ENCODE results near the gene CADPS2. TPM values are rescaled to one million over a fixed set of nuclear protein-coding genes. Genes with fewer than 3 reads are reported as not detected.
A peak's percentile ranks its signal among the peaks of the same experiment; 100 is the strongest.
"Not testable (repeated sequence)": the region's sequence is repeated elsewhere in the genome, so short reads cannot be mapped to it uniquely, and the experiment has no call there.

Gene CADPS2
- total RNA-seq, 1 donor from 2014 or later: 12.0 TPM

DNA sequence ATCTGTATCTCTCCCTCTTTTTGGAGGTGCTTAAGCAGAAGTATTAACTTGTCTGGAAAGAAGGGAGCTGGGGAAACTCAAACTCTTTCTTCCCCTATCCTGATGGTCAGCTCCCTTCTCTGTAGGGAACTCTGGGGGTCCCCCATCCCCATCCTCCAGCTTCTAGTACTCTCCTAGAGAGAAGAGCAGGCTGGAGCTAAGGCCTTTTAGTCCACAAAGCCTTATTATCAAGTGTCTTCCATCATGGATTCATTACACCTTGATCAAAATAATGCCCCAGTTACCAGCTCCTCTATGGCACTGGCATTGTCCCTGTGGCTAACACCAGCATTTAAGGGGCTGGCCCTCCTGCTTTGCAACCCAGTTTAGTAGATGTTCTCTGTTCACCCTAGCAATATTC lies 35.7 kb downstream of the CADPS2 start:
- no peak for DNase-seq (ENCODE audit: low spot score)

DNA sequence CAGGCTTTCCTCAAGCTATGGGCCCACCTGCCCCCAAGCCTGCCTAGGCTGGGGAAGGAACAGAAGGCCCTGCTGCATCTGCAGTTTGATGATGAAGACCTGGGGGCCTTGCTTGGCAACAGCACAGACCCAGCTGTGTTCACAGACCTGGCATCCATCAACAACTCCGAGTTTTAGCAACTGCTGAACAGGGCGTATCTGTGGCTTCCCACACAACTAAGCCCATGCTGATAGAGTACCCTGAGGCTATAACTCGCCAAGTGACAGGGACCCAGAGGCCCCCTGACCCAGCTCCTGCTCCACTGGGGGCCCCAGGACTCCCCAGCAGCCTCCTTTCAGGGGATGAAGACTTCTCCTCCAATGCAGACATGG lies 36.3 kb downstream of the CADPS2 start:
- no peak for DNase-seq (ENCODE audit: low spot score)

DNA sequence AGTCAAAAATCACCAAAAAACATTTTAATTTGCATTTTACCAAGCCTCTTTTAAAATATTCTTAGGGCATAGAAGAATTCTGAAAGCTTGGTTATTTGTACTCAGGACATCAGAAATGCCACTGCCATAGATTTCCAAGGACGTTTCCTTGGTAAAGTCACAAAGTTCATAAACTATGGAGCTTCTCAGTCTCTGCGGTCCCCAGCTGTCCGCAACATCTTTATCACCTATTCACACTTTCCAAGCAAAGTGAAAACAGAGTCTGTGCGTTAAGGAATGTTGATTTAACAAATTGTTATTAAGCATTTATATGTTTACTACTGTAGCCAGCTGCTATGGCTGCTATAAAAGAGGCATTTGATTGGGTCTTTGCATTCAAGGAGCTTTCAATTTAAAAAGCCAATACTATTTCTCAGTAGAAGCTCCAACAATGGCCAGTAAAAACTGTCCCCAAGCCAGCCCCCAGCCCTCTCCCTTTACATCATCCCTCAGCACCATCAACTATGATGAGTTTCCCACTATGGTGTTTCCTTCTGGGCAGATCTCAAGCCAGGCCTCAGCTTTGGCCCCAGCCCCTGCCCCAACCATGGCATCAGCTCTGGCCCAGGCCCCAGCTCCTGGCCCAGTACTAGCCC lies 36.8 kb downstream of the CADPS2 start:
- no peak for DNase-seq (ENCODE audit: low spot score)

DNA sequence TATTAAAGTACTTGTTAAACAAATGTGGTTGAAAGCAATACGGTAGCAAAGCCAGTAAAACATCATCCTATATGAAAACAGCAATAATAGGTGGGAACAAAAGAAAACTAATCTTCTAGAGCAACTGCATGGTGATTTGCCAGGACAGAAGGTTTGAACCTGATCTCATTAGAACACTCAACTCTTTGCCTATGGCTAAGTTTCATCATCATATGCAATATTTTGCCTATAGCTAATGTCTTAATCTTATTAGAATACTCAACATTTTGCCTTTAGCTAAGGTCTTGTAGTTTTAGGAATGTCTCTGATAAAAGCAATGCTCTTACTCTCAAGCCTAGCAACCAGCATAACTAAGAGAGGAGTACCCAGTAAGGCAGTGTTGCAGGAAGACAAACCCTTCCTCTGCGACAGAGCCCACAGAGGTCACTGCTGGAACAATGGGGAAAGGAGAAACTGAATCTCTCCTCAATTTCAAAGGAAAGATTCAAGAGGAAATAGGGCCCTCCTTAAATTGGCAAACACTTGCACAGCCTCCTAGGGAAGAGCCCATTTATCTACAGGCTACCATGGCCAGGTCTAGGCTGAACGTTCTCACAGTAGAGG lies 38.3 kb downstream of the CADPS2 start:
- no peak for DNase-seq (ENCODE audit: low spot score)

DNA sequence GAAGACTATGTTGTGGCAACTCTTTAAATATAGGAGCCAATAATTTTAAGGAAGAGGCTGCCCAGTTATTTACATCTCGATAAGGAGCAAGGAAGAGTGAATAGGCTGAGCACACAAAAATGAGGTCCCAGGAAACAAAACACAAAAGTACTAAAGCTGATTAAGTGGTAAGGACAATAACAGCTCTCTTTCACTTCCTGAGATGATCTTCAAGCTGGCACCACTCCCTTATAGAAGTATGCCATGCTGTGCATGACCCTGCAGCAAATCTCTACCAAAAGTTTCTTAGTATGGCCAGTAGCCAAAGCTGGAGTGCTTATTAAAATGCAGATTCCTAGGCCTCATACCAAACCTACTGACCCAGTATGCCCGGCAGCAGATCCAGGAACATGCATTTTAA lies 39.7 kb downstream of the CADPS2 start:
- DNase-seq (ENCODE audit: low spot score): no peak

DNA sequence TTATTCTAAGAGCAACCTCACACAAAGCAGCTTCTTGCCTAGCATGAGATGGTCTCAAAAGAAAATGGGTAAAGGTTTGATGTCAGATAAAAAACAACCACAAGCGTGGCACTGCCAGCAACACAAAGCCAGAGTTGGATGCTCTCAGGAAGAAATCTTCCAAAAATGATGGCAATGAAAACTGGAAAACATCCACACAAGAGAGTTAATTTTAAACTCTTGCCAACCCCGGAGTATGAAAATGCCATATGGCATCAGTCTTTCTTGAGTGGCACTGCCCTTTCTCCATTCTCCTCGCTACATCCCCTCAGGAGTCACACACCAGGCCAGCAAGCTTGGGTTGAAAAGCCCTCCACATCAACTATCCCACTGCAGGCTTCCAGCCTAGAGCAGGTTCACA lies 41.0 kb downstream of the CADPS2 start:
- DNase-seq (ENCODE audit: low spot score): no peak

DNA sequence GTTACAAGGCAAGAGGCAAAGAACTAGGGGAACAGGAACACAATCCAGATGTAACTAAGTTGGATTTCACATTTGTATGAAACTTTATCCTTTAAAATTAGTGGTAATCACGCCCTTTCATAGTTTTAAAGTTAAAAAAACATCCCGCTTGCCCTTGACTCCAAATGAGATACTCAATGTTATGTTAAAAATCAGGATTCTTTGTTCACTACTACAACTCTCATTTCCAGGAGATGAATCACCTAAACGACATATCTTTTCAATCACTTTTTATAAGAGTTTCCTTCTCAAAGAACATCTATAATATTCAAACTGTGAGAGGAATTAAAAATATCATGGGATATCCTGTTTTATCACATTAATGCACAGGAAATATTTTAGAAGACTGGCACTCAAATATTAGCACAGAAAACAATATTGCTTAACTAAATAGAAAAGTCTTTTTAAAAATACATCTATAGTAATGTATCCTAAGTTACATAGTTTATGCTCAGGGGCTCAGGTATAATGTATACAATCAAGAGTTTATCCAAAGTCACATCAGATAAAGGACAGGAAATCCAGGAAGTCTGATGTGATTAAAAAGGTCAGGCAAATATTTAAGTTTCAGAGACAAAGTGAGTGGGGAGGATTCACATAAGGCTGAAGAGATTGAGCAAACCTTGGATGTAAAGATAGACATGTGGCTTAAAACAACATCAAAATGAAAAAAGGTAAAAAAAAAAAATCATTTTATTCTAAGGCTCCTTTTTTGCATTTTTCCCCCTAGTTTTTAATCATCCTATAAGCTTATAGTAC lies 41.9 kb downstream of the CADPS2 start:
- no peak for DNase-seq (ENCODE audit: low spot score)

DNA sequence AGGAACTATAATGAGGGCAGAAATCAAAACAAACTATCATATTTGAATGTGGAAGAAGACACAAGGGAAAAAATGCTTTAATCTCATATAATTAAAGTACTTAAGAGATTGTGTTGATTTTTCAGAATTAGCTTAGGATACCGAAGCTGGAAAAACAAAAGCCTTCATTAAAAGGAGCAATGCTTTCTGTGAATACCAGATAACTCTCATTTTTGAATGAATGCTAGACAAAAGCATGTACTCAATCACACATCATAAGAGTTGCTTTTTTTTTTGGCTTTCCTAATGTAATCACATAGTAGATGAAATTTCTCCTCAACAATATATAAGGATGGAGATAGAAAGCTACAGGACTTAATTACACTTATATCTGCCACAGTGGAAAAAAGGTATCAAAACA lies 43.3 kb downstream of the CADPS2 start:
- no peak for DNase-seq (ENCODE audit: low spot score)

DNA sequence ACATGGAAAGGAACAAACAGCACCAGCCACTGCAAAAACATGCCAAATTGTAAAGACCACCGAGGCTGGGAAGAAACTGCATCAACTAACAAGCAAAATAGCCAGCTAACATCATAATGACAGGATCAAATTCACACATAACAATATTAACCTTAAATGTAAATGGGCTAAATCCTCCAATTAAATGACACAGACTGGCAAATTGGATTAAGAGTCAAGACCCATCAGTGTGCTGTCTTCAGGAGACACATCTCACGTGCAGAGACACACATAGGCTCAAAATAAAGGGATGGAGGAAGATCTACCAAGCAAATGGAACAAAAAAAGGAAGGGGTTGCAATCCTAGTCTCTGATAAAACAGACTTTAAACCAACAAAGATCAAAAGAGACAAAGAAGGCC lies 50.0 kb downstream of the CADPS2 start:
- not testable (repeated sequence) for DNase-seq (ENCODE audit: low spot score)

DNA sequence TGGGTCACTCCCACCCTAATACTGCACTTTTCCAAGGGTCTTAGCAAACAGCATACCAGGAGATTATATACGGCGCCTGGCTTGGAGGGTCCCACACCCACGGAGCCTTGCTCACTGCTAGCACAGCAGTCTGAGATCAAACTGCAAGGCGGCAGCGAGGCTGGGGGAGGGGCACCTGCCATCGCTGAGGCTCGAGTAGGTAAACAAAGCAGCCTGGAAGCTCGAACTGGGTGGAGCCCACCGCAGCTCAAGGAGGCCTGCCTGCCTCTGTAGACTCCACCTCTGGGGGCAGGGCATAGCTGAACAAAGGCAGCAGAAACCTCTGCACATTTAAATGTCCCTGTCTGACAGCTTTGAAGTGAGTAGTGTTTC lies 51.7 kb downstream of the CADPS2 start:
- DNase-seq (ENCODE audit: low spot score): not testable (repeated sequence)

DNA sequence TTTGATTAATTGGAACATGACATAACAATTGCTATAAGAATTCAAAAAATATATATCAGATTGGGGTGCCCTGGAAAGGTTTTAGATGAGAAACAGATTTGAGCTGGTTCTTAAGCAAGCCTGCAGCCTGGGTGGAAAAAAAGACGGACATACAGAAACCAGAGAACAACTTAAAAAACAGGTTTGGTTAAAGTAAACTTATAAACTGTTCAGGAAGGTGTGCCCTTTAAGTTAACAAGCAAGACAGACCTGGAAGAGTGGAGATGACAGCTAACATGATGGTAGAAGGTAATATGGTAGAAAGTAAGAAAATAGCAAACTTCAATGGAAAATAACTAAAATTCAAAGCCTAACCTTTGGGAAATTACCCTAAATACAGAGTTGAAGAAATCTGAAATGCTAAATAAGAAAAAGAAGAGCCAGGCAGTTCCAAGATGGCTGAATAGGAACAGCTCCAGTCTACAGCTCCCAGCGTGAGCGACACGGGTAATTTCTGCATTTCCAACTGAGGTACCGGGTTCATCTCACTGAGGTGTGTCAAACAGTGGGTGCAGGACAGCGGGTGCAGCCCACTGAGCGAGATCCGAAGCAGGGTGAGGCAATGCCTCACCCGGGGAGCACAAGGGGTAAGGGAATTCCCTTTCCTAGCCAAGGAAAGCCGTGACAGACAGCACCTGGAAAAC lies 52.2 kb downstream of the CADPS2 start:
- DNase-seq (ENCODE audit: low spot score): no peak

DNA sequence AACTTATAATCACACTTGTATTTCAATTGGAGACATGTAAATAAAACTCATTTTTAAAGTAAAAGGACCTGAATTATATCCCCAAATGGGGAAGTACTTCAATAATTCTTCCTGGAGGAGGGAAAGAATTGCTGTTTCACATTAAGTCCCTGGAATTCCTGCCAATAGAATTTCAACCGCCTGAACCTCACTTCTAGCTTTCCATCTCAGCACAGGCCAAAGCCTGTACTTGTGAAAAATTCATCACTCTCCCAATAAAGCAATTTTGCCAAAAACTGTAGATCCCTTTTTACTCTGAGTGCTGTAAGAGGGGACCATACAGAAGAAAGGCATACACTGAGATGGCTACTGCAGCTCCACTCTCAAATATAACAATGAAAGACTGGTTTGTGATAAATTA lies 54.8 kb downstream of the CADPS2 start:
- no peak for DNase-seq (ENCODE audit: low spot score)

DNA sequence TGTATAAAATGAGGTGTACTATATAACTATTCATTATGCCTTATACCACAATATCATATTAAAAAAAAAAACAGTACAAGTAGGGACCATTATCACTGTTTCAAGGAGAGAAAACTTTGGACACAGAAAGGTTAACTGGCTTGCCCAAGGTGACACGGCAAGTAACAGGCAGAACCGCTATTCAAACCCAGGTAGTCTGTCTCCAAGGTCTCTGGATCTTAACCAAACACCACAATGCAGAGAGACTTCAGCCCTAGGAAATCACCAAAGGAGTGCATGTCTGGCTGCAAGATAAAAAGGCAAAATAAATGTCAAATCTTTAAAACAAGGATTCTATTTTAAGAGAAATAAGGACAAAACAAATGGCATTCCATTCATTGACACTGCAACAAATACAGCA lies 56.3 kb downstream of the CADPS2 start:
- DNase-seq (ENCODE audit: low spot score): no peak

DNA sequence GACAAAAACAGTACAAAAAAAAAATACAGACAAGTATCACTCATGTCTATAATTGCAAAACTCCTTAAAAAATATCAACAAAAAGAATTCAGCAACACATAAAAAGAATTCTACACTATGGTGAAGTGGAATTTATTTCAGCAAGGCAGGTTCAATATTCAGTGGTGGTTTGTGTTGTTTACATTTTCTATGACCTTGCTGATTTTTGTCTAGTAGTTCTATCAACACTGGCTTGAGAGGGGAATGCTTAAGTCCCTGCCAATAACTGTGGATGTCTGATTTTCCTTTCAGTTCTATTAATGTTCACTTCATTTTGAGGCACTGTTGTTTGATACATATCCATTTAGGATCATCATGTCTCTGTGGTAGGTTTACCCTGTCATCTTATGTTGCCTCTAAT lies 58.5 kb downstream of the CADPS2 start:
- no peak for DNase-seq (ENCODE audit: low spot score)

DNA sequence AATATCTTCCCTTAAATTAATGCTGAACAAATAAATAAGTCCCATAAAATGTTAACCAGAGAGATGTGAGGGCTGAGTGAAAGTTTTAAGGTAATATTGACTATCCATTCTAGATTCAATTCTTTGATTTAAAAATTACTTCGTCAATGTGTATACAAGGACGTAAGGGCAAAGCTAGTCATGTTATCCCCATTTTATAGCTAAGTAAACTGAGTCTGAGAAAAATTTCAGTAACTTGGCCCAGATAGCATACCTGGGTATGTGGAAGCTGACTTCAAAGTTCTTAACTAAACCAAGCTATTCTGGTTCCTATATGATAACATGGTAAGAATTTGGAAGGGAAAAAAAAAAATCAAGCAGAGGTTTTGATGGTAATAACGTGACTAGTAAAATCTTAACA lies 72.4 kb downstream of the CADPS2 start:
- DNase-seq (ENCODE audit: low spot score): no peak

DNA sequence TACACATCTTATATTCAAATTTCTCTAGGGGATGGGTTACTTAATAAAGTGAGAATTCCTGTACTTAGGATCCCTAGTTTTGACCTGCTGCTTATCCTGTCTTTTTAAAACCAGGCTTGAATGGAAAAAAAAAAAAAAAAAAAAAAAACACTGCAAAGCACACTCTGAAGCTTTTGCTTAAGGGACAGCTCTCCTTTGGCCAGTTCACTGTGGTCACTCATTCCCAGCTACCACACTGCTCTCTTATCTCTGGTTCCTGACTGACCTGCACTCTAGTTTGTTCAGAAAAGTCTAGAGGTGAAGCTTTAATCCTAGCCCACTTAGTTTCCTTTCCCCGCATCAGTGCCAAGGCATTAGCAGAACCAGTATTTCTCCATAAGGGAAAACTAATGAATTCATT lies 82.4 kb downstream of the CADPS2 start:
- no peak for DNase-seq (ENCODE audit: low spot score)

DNA sequence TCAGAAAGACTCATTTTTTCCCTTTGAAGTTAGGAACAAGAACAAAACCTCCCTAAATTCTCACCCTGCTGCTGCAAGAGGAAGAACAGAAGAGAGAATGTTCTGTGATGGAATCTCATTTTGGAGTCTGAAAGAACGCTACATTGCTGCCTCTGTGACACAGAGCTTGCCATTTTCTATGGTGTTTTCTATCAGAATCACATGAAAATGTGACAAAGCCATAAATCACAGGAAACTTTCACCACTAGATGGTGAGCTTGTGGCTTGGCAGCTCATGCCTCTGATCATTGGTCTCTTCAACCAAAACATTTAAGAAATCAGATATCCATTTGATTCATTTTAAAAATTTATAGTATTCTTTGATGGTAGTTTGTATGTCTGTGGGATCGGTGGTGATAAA lies 82.9 kb downstream of the CADPS2 start:
- DNase-seq (ENCODE audit: low spot score): peak; percentile 5

DNA sequence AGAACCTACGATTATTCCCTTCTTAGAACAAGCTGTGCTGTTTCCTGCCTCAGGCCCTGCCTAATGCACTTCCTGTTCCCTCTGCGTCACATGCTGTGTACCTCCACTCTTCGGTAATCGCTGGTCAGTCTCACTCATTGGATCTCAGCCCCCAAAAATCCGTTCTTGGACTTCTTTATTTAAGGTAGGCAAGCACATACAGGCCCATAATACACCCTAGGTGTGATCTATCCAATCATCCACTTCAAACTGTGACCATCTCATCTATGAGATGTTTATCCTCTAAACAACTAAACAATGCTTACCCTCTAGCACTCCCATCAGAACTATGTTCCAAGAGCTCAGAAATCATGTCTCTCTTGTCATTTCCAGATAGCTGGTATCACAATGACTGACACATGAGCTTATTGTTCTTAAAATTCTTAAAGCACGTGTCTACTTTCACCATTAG lies 83.9 kb downstream of the CADPS2 start:
- no peak for DNase-seq (ENCODE audit: low spot score)

DNA sequence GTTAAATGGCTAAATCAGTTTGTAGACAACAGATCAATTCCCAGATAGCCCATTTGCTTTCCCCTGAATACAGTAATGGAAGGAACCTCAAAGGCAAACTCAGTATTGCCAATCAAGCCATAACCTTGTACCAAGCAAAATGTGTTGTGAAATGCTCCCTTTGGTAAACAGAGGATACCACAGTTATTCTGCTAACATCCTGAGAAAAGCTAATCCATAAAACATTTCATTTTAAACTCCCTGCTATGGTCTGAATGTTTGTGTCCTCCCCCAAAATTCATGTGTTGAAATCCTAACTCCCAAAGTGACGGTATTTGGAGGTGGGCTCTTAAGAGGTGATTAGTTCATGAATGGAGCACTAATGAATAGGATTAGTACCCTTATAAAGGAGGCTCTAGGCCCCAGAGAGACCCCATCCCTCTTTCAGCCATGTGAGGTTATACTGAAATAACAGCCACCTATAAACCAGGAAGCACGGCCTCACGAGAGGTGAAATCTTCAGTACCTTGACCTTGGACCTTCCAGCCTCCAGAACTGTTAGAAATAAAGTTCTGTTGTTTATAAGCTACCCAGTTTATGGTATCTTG lies 94.2 kb downstream of the CADPS2 start:
- no peak for DNase-seq (ENCODE audit: low spot score)

DNA sequence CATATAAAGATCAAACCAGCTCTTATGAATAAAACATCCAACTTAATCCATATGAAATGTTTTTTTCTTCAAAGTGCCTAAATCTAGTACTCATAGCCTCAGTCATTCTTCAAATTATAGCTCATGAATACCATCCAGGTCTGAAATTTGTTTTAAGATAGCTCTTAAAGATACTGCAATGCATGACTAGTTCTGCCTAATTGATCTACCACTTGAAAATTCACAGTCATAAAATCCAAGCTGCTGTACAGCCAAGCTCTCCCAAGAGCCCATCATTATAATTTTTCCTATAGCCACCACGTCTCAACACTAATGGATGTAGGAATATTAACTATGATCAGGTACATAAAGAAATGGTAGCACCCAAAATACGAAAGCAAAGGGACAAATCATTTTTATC lies 95.7 kb downstream of the CADPS2 start:
- no peak for DNase-seq (ENCODE audit: low spot score)

DNA sequence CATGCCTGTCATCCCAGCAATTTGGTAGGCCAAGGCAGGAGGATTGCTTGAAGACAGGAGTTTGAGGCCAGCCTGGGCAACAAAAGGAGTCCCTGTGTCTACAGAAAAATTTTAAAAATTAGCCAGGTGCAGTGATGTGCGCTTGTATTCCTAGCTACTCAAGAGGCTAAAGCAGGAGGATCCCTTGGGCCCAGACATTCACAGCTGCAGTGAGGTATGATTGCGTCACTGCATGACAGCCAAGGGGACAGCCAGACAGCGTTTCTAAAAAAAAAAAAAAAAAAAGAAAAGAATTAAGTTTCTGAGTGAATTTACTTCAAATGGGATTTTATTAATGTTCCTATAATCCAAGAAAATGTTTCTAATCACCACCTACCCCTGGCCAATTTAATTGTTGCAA lies 96.1 kb downstream of the CADPS2 start:
- no peak for DNase-seq (ENCODE audit: low spot score)

DNA sequence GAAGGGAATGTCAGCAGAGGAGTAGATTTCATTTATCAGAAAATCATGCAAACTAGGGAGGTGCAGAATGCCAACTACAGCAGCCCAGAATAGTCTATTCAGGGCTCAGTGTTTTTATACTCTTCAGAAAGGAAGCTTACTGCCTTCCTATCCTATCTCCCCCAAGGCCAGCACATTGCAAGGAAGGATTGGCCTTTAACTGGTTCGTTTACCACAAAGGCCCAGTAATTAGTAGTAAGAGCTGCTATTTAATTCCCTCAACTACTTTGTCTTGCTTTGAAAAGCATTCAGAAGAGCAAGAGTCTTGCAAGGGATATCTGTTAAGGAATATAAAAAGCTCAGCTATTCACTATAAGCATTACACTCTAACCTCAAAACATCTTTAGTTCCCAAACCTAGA lies 97.1 kb downstream of the CADPS2 start:
- DNase-seq (ENCODE audit: low spot score): no peak

Data from umbilical cord (tissue), 2 donors.